DOHH2 (cell line): ENCODE results near the gene CFAP77.

Experiments
- H3F3A ChIP-seq: fragments of 200-600 bp; sonication (generic), shearing (Covaris generic); 2 replicates; pipeline ENCODE4 v1.6.0; 2016; ENCODE audit warnings: antibody characterized with exemption, mild to moderate bottlenecking; ENCODE audit not compliant: control insufficient read depth, insufficient read depth
- H3K27ac ChIP-seq: fragments of 200-600 bp; sonication (generic); 2 replicates; pipeline ENCODE4 v1.5.1; 2014; ENCODE audit warnings: low read depth, mild to moderate bottlenecking, low read length, moderate library complexity
- H3K27me3 ChIP-seq: fragments of 200-600 bp; sonication (generic); 2 replicates; pipeline ENCODE4 v1.6.1; 2014; ENCODE audit warnings: mild to moderate bottlenecking, low read length, mixed read lengths; ENCODE audit not compliant: control insufficient read depth
- H3K36me3 ChIP-seq: fragments of 200-600 bp; sonication (generic); 2 replicates; pipeline ENCODE4 v1.6.1; 2014; ENCODE audit warnings: mild to moderate bottlenecking, low read length, moderate library complexity, mixed read lengths; ENCODE audit not compliant: control insufficient read depth
- H3K4me1 ChIP-seq: fragments of 200-600 bp; sonication (generic); 2 replicates; pipeline ENCODE4 v1.6.1; 2014; ENCODE audit warnings: mild to moderate bottlenecking, low read length, mixed read lengths; ENCODE audit not compliant: control insufficient read depth
- H3K4me2 ChIP-seq: fragments of 200-600 bp; sonication (generic); 2 replicates; pipeline ENCODE4 v1.6.0; 2014; ENCODE audit warnings: mild to moderate bottlenecking, low read length, moderate library complexity
- H3K4me3 ChIP-seq: fragments of 200-600 bp; sonication (generic); 2 replicates; pipeline ENCODE4 v1.5.1; 2014; ENCODE audit warnings: mild to moderate bottlenecking, low read length, mixed read lengths
- H3K79me2 ChIP-seq: fragments of 200-600 bp; sonication (generic); 2 replicates; pipeline ENCODE4 v1.6.1; 2014; ENCODE audit warnings: mild to moderate bottlenecking, low read length, mixed read lengths; ENCODE audit not compliant: control insufficient read depth
- H3K9me2 ChIP-seq: fragments of 200-600 bp; sonication (generic); replicated peaks from 2 replicates; pipeline ENCODE4 v1.6.1; 2014; ENCODE audit warnings: mild to moderate bottlenecking, low read length, mixed read lengths; ENCODE audit not compliant: control insufficient read depth
- H3K9me3 ChIP-seq: fragments of 200-600 bp; sonication (generic); 2 replicates; pipeline ENCODE4 v1.6.1; 2014; ENCODE audit warnings: antibody characterized with exemption, low read length, mixed read lengths; ENCODE audit not compliant: control insufficient read depth, insufficient read depth
- H4K20me1 ChIP-seq: fragments of 200-600 bp; sonication (generic); 2 replicates; pipeline ENCODE4 v1.6.0; 2014; ENCODE audit warnings: low read depth, mild to moderate bottlenecking, antibody characterized with exemption, low read length, moderate library complexity; ENCODE audit not compliant: control insufficient read depth, insufficient read depth
- EZH2phosphoT487 ChIP-seq: fragments of 200-600 bp; sonication (generic); IDR thresholded peaks from 2 replicates; pipeline ENCODE4 v1.6.1; 2017; ENCODE audit warnings: borderline replicate concordance, mild to moderate bottlenecking, antibody characterized with exemption, low read length, moderate library complexity, mixed read lengths
- TF ChIP-seq, protein P1 (sequence below): fragments of 200-600 bp; sonication (generic); IDR thresholded peaks from one replicate; pipeline ENCODE4 v1.5.1; 2014; ENCODE audit warnings: antibody characterized with exemption, mild to moderate bottlenecking, low read depth, low read length; ENCODE audit not compliant: poor library complexity, severe bottlenecking

The CFAP77 gene

DNA sequence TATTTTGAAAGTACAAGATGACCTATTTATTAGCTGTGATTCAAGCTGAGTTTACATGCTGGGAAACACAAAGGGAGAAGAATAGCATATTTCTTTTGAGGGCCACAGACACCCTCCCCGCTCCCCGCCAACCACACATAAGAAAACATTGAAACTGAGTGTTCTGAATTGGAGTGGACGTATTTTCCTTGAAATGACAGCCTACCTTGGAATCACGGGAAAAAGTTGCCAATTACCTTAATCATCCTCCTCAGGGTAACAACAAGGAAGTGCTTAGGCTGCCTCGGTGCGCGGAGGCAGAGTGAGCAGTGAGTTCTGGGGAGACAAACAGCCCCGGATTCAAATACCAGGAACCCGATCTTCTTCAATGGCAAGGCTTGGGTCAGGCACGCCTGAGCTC lies 31.4 kb downstream of the CFAP77 start:
- Histone ChIP-seq H3K9me2 (no peaks in the 10 kb centered on the region), H3K4me2 (no peak overlapping the region), H3K36me3 (no peaks in the 10 kb centered on the region), H3K27ac (no peak overlapping the region), H4K20me1 (no peaks in the 10 kb centered on the region), H3K9me3 (no peaks in the 10 kb centered on the region), H3K27me3 (peaks cover 8% of the 10 kb centered on the region; the same call in 1 of the 2 replicates), H3K4me1 (peaks cover 6% of the 10 kb centered on the region; the same call in 1 of the 2 replicates), H3F3A (no peaks in the 10 kb centered on the region), H3K79me2 (no peaks in the 10 kb centered on the region), H3K4me3 (no peak overlapping the region)
- TF ChIP-seq EZH2phosphoT487, result no peak
- TF ChIP-seq, protein P1, sequence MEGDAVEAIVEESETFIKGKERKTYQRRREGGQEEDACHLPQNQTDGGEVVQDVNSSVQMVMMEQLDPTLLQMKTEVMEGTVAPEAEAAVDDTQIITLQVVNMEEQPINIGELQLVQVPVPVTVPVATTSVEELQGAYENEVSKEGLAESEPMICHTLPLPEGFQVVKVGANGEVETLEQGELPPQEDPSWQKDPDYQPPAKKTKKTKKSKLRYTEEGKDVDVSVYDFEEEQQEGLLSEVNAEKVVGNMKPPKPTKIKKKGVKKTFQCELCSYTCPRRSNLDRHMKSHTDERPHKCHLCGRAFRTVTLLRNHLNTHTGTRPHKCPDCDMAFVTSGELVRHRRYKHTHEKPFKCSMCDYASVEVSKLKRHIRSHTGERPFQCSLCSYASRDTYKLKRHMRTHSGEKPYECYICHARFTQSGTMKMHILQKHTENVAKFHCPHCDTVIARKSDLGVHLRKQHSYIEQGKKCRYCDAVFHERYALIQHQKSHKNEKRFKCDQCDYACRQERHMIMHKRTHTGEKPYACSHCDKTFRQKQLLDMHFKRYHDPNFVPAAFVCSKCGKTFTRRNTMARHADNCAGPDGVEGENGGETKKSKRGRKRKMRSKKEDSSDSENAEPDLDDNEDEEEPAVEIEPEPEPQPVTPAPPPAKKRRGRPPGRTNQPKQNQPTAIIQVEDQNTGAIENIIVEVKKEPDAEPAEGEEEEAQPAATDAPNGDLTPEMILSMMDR, result no peak

DNA sequence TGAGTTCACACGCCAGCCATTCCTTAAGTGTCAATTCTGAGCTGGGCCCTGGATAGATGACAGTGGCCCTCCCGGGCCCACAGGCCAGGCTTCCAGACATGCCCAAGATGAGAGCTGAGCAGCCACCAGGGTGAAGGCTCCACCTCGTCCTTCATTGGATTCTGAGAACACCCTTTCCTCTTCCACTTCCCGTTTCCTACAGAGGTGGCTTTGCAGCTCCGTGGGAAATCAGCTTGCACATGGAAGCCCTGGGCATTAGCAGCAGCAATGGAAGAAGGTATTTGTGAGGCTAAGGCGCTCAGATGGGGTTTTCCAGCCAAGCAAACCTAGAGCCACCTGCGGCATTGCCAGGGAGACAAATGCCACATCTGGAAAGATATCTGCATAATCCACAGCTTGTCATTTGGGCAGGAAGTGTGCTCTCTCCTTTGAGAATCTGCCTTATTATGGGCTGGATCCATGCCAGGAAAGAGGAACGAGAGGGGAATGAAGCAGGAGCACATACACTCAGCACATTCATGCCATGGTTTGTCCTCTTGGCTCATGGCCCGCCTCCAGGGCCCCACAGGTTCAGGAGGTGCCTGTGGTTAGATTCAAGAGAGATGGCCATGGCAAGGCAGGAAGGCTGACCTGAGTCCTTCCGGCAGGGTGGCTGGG lies 34.1 kb downstream of the CFAP77 start:
- Histone ChIP-seq H3K4me1 (peaks cover 6% of the 10 kb centered on the region; the same call in 1 of the 2 replicates), H3K36me3 (no peaks in the 10 kb centered on the region), H3K27ac (no peak overlapping the region), H3K79me2 (no peaks in the 10 kb centered on the region), H3K4me3 (no peak overlapping the region), H3K9me2 (no peaks in the 10 kb centered on the region), H4K20me1 (no peaks in the 10 kb centered on the region), H3K9me3 (no peaks in the 10 kb centered on the region), H3K4me2 (no peak overlapping the region), H3K27me3 (peaks cover 8% of the 10 kb centered on the region; the same call in 1 of the 2 replicates), H3F3A (no peaks in the 10 kb centered on the region)
- TF ChIP-seq, protein P1, result no peak
- TF ChIP-seq EZH2phosphoT487, result no peak

DNA sequence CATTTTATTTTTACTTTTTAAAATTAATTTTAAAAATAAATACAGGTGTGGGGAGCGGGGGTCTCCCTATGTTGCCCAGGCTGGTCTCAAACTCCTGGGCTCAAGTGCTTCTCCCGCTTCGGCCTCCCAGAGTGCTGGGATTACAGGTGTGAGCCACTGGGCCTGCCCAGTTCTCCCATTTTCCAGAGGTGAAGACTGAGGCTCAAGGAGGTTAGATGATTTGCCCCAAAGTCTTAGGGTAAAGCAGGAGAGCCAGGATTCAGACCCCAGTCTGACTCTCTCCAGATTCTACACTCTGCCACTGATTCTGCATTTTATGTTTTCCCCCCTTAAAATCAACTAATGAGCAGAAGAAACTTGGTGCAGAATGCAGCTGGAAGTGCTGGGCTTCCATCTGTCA lies 36.9 kb downstream of the CFAP77 start:
- Histone ChIP-seq H3K4me1 (no peaks in the 10 kb centered on the region), H3K27ac (no peak overlapping the region), H3K36me3 (no peaks in the 10 kb centered on the region), H3K4me3 (no peak overlapping the region), H3K79me2 (no peaks in the 10 kb centered on the region), H4K20me1 (no peaks in the 10 kb centered on the region), H3K9me2 (no peaks in the 10 kb centered on the region), H3F3A (no peaks in the 10 kb centered on the region), H3K4me2 (no peak overlapping the region), H3K9me3 (no peaks in the 10 kb centered on the region), H3K27me3 (no peaks in the 10 kb centered on the region)
- TF ChIP-seq, protein P1, result no peak
- TF ChIP-seq EZH2phosphoT487, result no peak
